ENCODE results near the gene RALGAPA2.
A peak's percentile ranks its signal among the peaks of the same experiment; 100 is the strongest.
"Not testable (repeated sequence)": the region's sequence is repeated elsewhere in the genome, so short reads cannot be mapped to it uniquely, and the experiment has no call there.

RALGAPA2 gene

GRCh38 chr20:20362774-20363433, 349.5 kb downstream of the RALGAPA2 start:
- DNase-seq, result peak; percentile 92

GRCh38 chr20:20360464-20360863, 352.0 kb downstream of the RALGAPA2 start:
- peak; percentile 10 for DNase-seq

GRCh38 chr20:20359628-20360027, 352.8 kb downstream of the RALGAPA2 start:
- DNase-seq, result no peak

- peak; percentile 78 for DNase-seq
Measured at GRCh38 chr20:20358801-20359200, 353.6 kb downstream of the RALGAPA2 start.

- DNase-seq, result not testable (repeated sequence)
Measured at GRCh38 chr20:20355503-20355902, 356.9 kb downstream of the RALGAPA2 start.

GRCh38 chr20:20353576-20353975, 358.9 kb downstream of the RALGAPA2 start:
- no peak for DNase-seq

GRCh38 chr20:20344476-20344875, 368.0 kb downstream of the RALGAPA2 start:
- DNase-seq, result no peak

GRCh38 chr20:20343932-20344331, 368.5 kb downstream of the RALGAPA2 start:
- no peak for DNase-seq

Measured in DMS79 treated with DMSO at 0.1 percent for 48 hours (cell line).